Liver (tissue), 3 donors: Measurements from ENCODE around the gene GPR42.

ENCODE experiments used
- RAD21 ChIP-seq, 2 donors: IDR thresholded peaks; 2 replicates each; pipeline ENCODE4 v1.6.1; 2016; ENCODE audit warnings: antibody characterized with exemption in 2 of 2, mild to moderate bottlenecking in 2 of 2
- TAF1 ChIP-seq: conservative IDR thresholded peaks from 2 replicates; pipeline ENCODE4 v1.6.1; 2016; ENCODE audit warnings: antibody characterized with exemption, mild to moderate bottlenecking
- TF ChIP-seq, protein P1 (sequence below): fragments of 150-350 bp; IDR thresholded peaks from 2 replicates; pipeline ENCODE4 v1.5.1; 2017; ENCODE audit warnings: improper control_type of control experiment, low read depth, low read length; ENCODE audit not compliant: missing input control
- TF ChIP-seq, protein P2 (sequence below): IDR thresholded peaks from 2 replicates; pipeline ENCODE4 v1.6.1; 2016; ENCODE audit warnings: antibody characterized with exemption, mild to moderate bottlenecking
- donor health status: healthy.
- donor health status: healthy.

DNA sequence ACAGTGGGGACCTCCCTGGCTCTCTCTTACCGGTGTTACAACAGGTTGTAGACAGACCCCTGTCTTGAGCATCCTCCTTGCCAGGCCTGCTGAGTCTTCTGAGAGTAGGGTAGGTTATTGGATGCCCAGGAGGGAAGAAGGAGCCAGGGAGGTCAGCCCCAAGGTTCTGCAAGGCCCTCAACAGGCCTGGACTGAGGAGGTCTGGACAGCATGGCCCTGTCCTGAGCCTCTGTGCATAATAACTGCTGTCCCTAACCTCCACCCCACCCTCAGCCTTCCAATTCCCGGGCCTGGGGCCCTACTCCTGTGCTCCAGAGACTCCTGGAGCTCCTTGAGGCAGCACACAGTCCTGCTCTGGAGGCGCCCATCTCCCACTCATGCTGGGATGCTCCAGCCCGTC, 41.5 kb upstream of the GPR42 start:
- TF ChIP-seq, protein P1, sequence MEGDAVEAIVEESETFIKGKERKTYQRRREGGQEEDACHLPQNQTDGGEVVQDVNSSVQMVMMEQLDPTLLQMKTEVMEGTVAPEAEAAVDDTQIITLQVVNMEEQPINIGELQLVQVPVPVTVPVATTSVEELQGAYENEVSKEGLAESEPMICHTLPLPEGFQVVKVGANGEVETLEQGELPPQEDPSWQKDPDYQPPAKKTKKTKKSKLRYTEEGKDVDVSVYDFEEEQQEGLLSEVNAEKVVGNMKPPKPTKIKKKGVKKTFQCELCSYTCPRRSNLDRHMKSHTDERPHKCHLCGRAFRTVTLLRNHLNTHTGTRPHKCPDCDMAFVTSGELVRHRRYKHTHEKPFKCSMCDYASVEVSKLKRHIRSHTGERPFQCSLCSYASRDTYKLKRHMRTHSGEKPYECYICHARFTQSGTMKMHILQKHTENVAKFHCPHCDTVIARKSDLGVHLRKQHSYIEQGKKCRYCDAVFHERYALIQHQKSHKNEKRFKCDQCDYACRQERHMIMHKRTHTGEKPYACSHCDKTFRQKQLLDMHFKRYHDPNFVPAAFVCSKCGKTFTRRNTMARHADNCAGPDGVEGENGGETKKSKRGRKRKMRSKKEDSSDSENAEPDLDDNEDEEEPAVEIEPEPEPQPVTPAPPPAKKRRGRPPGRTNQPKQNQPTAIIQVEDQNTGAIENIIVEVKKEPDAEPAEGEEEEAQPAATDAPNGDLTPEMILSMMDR, result no peak
- no peak for TF ChIP-seq RAD21 (IDR thresholded peaks at IDR 0.05)
- TF ChIP-seq TAF1, result no peak
- TF ChIP-seq, protein P2, sequence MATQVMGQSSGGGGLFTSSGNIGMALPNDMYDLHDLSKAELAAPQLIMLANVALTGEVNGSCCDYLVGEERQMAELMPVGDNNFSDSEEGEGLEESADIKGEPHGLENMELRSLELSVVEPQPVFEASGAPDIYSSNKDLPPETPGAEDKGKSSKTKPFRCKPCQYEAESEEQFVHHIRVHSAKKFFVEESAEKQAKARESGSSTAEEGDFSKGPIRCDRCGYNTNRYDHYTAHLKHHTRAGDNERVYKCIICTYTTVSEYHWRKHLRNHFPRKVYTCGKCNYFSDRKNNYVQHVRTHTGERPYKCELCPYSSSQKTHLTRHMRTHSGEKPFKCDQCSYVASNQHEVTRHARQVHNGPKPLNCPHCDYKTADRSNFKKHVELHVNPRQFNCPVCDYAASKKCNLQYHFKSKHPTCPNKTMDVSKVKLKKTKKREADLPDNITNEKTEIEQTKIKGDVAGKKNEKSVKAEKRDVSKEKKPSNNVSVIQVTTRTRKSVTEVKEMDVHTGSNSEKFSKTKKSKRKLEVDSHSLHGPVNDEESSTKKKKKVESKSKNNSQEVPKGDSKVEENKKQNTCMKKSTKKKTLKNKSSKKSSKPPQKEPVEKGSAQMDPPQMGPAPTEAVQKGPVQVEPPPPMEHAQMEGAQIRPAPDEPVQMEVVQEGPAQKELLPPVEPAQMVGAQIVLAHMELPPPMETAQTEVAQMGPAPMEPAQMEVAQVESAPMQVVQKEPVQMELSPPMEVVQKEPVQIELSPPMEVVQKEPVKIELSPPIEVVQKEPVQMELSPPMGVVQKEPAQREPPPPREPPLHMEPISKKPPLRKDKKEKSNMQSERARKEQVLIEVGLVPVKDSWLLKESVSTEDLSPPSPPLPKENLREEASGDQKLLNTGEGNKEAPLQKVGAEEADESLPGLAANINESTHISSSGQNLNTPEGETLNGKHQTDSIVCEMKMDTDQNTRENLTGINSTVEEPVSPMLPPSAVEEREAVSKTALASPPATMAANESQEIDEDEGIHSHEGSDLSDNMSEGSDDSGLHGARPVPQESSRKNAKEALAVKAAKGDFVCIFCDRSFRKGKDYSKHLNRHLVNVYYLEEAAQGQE, result no peak
